Ovary (tissue), 3 donors: ENCODE results near the gene C1R.

Experiments
- POLR2A ChIP-seq: fragments of 450-650 bp; IDR thresholded peaks from one replicate; pipeline ENCODE4 v1.6.1; 2017; ENCODE audit warnings: antibody characterized with exemption, mild to moderate bottlenecking, moderate library complexity
- TF ChIP-seq, protein P1 (sequence below), 3 donors: fragments of 450-650 bp in 2 of 3; fragments of 200-600 bp in 1 of 3; IDR thresholded peaks; one replicate each; pipeline versions ENCODE4 v1.5.1 to v1.8.0; 2016 to 2022; ENCODE audit warnings: antibody characterized with exemption in 3 of 3, mild to moderate bottlenecking in 1 of 3
- donor health status: DM: no; HTN: no; CAD: no.

DNA sequence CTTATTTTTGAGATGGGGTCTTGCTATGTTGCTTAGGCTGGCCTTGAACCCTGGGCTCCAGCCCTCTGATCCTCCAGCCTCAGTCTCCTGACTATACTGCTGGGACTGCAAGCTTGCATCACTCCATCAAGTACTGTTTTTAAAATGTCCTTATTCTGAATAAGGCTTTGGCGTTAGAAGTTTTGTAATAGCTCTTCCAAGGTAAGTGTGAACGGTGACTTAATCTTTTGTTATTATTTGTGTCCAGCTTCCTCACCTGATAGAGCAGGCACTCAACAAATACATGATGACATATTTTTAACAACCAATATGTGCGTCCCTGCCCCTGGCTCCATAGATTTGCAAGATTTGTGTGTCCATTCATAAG, 15.4 kb upstream of the C1R start:
- TF ChIP-seq, protein P1, sequence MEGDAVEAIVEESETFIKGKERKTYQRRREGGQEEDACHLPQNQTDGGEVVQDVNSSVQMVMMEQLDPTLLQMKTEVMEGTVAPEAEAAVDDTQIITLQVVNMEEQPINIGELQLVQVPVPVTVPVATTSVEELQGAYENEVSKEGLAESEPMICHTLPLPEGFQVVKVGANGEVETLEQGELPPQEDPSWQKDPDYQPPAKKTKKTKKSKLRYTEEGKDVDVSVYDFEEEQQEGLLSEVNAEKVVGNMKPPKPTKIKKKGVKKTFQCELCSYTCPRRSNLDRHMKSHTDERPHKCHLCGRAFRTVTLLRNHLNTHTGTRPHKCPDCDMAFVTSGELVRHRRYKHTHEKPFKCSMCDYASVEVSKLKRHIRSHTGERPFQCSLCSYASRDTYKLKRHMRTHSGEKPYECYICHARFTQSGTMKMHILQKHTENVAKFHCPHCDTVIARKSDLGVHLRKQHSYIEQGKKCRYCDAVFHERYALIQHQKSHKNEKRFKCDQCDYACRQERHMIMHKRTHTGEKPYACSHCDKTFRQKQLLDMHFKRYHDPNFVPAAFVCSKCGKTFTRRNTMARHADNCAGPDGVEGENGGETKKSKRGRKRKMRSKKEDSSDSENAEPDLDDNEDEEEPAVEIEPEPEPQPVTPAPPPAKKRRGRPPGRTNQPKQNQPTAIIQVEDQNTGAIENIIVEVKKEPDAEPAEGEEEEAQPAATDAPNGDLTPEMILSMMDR (IDR thresholded peaks at IDR 0.05), result no peak
- no peak for TF ChIP-seq POLR2A
